HG02588 (cell line): Measurements from ENCODE around the gene ACTG1.

Source experiments
- ATAC-seq: cut with Tn5 transposase; IDR thresholded peaks from one replicate; pipeline ENCODE4 v1.9.1; 2021; ENCODE audit warnings: mild to moderate bottlenecking, moderate library complexity; ENCODE audit not compliant: unreplicated experiment

ACTG1 gene

GRCh38 chr17:81499601-81499970, 13.0 kb downstream of the ACTG1 start:
- no peak for ATAC-seq

DNA sequence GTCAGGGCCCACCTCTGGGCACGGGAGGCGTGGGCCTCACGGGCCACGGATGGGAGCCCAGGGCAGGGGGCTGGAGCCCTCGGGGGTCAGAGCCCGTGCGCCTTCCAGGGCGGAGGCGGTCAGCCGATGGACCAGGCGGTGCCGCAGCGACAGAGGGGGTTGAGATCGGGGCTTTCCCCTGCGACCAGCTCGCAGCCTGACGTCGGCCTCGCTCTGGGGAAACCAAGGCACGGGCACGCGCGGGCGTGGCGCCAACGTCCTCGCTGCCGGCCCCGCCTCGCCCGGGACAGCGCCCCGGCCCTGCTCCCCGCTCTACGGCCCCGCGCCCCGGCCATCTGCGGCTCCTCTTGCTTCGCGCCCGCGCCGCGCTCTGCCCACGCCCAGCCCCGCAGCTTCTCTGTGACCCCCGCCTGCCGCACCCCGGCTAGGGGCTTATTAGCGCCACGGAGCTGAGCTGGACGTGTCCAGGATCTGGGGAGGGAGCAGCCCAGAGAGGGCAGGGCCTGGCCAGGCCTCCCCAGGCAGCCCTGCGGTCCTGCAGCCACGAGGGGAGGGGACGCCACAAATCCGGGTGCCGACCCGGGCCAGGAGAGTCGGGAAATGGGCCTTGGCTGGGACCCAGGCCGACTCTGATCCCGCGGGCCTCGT, 13.5 kb downstream of the ACTG1 start:
- no peak for ATAC-seq

GRCh38 chr17:81494626-81495377, 17.8 kb downstream of the ACTG1 start:
- no peak for ATAC-seq

DNA sequence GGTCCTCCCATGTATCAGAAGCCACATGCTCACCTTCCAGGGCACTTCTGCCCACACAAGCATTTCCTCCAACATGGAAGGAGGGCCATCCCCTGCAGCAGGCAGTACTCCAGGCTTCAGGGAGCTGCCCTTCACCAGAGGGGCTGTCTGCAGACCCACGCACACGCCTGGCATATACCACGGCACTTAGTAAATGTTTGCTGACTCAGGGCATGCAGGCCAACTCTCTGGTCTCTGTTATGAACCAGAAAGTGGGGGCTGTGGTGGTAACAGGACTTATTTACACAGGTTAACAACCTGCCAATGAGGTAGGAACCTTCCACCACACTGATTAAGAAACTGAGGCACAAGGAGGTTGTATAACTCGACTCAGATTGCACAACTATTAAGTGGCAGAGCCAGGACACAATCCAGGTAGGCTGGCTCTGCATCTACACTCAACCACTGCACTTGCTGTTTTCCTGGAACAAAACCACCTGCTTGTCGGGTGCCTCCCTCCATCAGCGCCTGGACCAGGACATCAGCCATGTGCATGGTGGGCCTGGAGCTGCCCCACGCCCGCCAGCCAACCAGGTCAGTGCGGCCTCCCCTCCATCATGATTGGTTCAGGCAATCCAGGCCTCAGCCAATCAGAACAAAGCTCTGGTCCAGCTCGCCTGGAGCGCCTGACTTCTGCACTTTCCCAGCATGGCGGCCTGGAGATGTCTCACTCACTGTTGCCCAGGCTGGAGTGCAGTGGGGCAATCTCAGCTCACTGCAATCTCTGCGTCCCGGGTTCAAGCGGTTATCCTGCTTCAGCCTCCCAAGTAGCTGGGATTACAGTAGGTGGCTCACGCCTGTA, 19.2 kb downstream of the ACTG1 start:
- no peak for ATAC-seq

DNA sequence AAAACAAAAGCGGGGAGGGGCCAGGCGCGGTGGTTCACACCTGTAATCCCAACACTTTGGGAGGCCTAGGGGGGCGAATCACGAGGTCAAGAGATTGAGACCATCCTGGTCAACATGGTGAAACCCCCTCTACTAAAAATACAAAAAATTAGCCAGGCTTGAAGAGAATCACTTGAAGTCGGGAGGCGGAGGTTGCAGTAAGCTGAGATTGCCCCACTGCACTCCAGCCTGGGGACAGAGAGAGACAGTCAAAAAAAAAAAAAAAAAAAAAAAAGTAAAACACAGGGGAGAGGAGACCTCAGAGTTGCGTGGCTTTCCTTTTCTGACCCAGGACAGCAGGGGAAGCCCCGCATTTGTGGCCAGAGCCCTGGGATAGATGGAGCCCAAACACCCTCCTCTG, 19.9 kb downstream of the ACTG1 start:
- no peak for ATAC-seq

DNA sequence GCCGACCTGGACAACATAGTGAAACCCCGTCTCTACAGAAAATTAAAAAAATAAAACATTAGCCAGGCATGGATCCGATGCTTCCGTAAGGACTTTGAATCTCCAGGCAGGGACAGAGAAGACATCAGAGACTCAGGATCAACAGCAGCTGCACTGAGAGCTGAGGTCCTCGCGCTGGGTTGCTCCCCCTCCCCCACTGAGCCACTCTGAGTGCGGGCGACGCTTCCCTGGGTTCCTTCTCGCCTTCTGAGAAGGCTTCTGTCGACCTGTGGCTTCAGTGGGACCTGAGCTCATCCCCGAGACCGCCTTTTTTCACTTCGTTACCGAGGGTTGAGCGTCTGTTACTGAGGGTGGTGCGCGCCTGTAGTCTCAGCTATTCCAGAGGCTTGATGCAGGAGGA, 20.4 kb downstream of the ACTG1 start:
- ATAC-seq, result no peak

GRCh38 chr17:81491761-81492160, 20.8 kb downstream of the ACTG1 start:
- ATAC-seq, result no peak

DNA sequence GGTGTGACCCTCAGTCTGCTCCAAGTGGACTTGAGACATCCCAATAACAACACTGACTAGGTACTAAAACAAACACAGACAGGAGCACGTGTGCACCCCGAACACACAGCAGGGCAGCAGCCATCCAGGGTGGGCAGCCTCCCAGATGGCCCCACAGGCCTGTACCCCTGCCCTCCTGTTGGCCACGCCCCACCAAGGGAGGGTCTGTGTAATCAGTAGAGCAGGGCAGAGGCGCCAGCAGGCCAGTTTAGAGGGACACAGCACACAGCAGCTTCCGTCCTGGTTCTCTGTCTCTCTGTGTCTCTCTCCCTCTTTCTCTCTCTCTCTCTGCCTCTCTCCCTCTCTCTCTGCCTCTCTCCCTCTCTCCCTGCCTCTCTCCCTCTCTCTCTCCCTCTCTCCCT, 21.4 kb downstream of the ACTG1 start:
- ATAC-seq, result no peak

GRCh38 chr17:81489998-81490992, 22.3 kb downstream of the ACTG1 start:
- ATAC-seq, result no peak

GRCh38 chr17:81489012-81489997, 23.3 kb downstream of the ACTG1 start:
- no peak for ATAC-seq

- peak; percentile 9 for ATAC-seq
Observed at GRCh38 chr17:81488276-81488860, 24.2 kb downstream of the ACTG1 start.

GRCh38 chr17:81487487-81488275, 24.9 kb downstream of the ACTG1 start:
- peak; percentile 62 for ATAC-seq

GRCh38 chr17:81487089-81487486, 25.5 kb downstream of the ACTG1 start:
- ATAC-seq, result no peak

- no peak for ATAC-seq
Observed at GRCh38 chr17:81486199-81486810, 26.3 kb downstream of the ACTG1 start.

DNA sequence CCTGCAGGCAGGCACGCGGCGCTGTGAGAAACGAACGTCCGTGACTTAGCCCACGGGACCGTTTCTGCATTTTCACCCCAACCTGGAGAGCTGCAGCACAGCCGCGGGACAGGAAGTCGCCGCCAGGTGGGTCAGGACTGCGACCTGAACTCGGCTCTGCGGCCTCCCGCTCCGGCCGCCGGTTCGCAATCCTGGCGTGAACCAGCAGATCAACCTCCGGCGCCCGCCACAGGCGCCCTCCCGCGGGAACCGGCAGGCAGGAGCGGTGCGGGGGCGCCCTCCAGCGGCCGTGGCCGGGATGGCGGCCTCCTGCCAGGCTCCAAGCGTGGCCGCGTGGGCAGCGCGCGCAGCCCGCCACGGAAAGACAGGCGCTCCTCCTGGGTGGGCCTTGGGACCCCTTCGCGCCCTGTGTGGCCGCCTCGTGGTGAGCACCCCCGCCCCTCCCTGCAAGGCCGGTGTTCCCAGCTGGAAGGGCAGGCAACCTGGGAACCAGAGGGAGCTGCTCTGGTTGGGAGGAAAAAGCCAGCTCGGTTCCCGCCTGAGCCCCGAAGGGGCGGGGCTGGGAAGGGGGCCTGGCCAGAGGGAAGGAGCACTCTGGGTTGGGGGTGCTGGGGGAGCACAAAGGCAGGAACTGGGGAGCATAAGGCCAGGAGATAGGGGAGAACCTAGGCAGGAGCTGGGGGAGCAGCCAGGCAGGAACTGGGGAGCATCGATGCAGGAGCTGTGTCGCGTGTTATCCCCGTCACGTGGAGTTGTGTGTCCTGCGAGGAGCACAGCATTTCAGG, 28.2 kb downstream of the ACTG1 start:
- ATAC-seq, result no peak

DNA sequence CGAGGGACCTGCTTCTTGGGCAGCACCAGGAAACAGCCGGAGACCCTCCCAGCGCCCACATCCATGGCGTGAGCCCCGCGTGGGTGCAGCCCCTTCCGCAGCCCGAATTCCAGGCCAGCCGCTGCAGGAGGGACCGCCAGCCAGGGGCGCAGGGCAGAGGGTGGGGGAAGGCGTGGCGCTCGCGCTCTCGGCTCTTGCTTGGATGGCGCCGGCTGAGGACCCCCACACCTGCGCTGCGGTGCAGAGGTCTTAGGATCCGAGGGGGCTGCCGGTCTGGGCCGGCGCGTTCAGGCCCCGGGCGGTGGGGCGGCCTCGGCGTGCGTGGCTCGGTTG, 28.8 kb downstream of the ACTG1 start:
- no peak for ATAC-seq
